GM06990 (cell line): ENCODE results near the gene DCHS2.

Experiments used
- DNase-seq: peaks from one replicate; pipeline ENCODE4 v3.0.0-alpha.2; 2011; ENCODE audit not compliant: insufficient read length; ENCODE audit errors: extremely low read depth
- H3K27me3 ChIP-seq: replicated peaks from 2 replicates; pipeline ENCODE4 v1.6.0; 2011; ENCODE audit warnings: low read length; ENCODE audit not compliant: control insufficient read depth, insufficient read depth
- H3K36me3 ChIP-seq: 2 replicates; pipeline ENCODE4 v1.5.1; 2011; ENCODE audit warnings: low read length; ENCODE audit not compliant: control insufficient read depth, insufficient read depth
- H3K4me3 ChIP-seq: replicated peaks from 2 replicates; pipeline ENCODE4 v1.5.1; 2011; ENCODE audit warnings: low read depth, mild to moderate bottlenecking, control low read depth, low read length
- CTCF ChIP-seq: IDR thresholded peaks from 2 replicates; pipeline ENCODE4 v1.5.1; 2011; ENCODE audit warnings: low read length, control low read depth, mild to moderate bottlenecking, inconsistent platforms; ENCODE audit not compliant: insufficient read depth, poor library complexity, severe bottlenecking

The DCHS2 gene

DNA sequence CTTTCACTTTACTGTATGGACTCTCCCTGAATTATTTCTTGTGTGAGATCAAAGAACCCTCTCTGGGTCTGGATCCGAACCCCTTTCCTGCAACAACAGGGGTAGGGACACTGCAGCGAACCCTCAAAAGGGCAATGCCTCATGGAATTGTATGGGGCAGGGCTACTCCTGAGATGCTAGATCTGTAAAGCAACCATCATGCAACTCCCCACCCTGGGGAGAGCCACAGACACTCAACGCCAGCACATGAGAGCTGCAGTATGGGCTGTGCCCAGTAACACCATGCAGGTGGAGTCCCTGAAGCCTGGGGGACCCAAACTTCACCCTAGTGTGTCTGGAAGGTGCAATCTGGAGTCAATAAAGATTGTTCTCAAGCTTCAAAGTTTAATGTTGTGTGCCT lies 304.7 kb downstream of the DCHS2 start:
- Histone ChIP-seq H3K36me3 (no peaks in the 10 kb centered on the region), H3K27me3 (no peaks in the 10 kb centered on the region), H3K4me3 (no peak overlapping the region)
- TF ChIP-seq CTCF: no peak
- no peak for DNase-seq

GRCh38 chr4:154186035-154186434 lies 305.6 kb downstream of the DCHS2 start:
- Histone ChIP-seq H3K4me3 (no peak overlapping the region), H3K36me3 (no peaks in the 10 kb centered on the region), H3K27me3 (no peaks in the 10 kb centered on the region)
- DNase-seq: no peak
- no peak for TF ChIP-seq CTCF

- no peak overlapping the region for H3K4me3 ChIP-seq
Measured at GRCh38 chr4:154184238-154184637, 307.4 kb downstream of the DCHS2 start.

DNA sequence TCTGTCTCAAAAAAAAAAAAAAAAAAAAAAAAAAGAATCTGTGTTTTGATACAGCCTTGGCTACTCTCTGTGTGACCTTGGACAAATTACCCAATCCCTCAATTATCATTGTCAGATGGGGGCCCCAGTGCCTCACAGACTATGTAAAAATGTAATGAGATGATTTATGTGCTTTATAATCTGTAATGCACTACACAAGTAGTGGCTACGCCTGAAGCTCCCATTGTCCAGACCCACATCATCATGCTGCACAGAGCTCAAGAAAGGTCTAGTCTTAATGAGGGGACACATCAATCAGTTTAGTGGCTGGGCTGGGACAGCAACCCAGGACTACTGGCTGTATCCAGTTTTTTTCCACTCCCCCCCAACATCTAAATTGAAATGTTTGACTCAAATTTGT lies 308.3 kb downstream of the DCHS2 start:
- Histone ChIP-seq H3K27me3 (no peaks in the 10 kb centered on the region), H3K4me3 (no peak overlapping the region), H3K36me3 (no peaks in the 10 kb centered on the region)
- no peak for DNase-seq
- TF ChIP-seq CTCF: no peak

More at GRCh38 chr4:154184238-154184637, 307.4 kb downstream of the DCHS2 start:
- no peaks in the 10 kb centered on the region for H3K36me3 ChIP-seq
- H3K27me3 ChIP-seq: no peaks in the 10 kb centered on the region
- no peak for TF ChIP-seq CTCF
- no peak for DNase-seq
